ENCODE data around the gene C3orf38. TPM values are rescaled to one million over a fixed set of nuclear protein-coding genes. Genes with fewer than 3 reads are reported as not detected.

The C3orf38 gene
- total and polyA plus RNA-seq, 9 of the 15 experiments (the other 6 are each of a cell fraction or from before 2014, with no cell fraction given) = 8.7 to 22.1 (median 16.2) TPM

- intact Hi-C loops (cut with micrococcal nuclease) (no loop called here), in situ Hi-C loops (cut with MboI) (no loop called here)
- H3K4me1 ChIP-seq (replicated peaks in 1 of 2; ENCODE audit: control insufficient read depth in 2 of 2, insufficient read depth in 2 of 2, low read length in 2 of 2) = peaks cover 5 to 8% of the 10 kb centered on the region in 2 experiments; a peak in 2 of 5 replicates
- peak overlapping the region; percentile 91 to 96 for H3K9ac ChIP-seq (ENCODE audit: insufficient read depth in 1 of 2, low read depth in 2 of 2, low read length in 2 of 2)
- H3K4me3 ChIP-seq = peak overlapping the region; percentile 93
- peaks cover 20% of the 10 kb centered on the region for H3K36me3 ChIP-seq (ENCODE audit: control insufficient read depth, insufficient read depth, low read length)
- CTCF ChIA-PET (ENCODE audit: low intra/inter-chr PET ratio) = no interaction called here
- H3K79me2 ChIP-seq (ENCODE audit: control insufficient read depth, insufficient read depth, low read length) = peaks cover 78% of the 10 kb centered on the region
- DNase-seq (ENCODE audit: extremely low read depth in 1 of 4, low spot score in 3 of 4) (peak in 1 of 4 experiments; percentile 7), FAIRE-seq (peak; percentile 72), ATAC-seq (no peak)
- peak overlapping the region; percentile 99 for H3K27ac ChIP-seq (ENCODE audit: extremely low read depth, low read depth, low read length)
- TF ChIP-seq SIN3A (IDR thresholded peaks at IDR 0.05; ENCODE audit: borderline replicate concordance in 2 of 2, control insufficient read depth in 1 of 2, low read depth in 2 of 2, low read length in 2 of 2) (peak in 1 of 2 experiments; percentile 35; a peak in 1 of 4 replicates), EGR1 (conservative IDR thresholded peaks at IDR 0.05) (0 out of 2 replicates have a peak, but pooled peaks have one; percentile 13), ELF1 (tag; IDR thresholded peaks at IDR 0.05) (no peak)
- H3K9me1 ChIP-seq (ENCODE audit: control insufficient read depth, insufficient read depth, low read length) = no peaks in the 10 kb centered on the region
- H3K27me3 ChIP-seq (ENCODE audit: control insufficient read depth in 2 of 2, insufficient read depth in 2 of 2, low read length in 2 of 2) = no peaks in the 10 kb centered on the region
- peak overlapping the region; percentile 98 for H2AFZ ChIP-seq (ENCODE audit: low read depth, low read length)
- no peaks in the 10 kb centered on the region for H3K9me3 ChIP-seq (replicated peaks; ENCODE audit: control insufficient read depth, insufficient read depth, low read depth, low read length)
- H3K4me2 ChIP-seq (ENCODE audit: insufficient read depth, low read length) = peak overlapping the region; percentile 90; the same call in 1 of the 2 replicates
- no peaks in the 10 kb centered on the region for H4K20me1 ChIP-seq (replicated peaks; ENCODE audit: control insufficient read depth, insufficient read depth, low read length)
- WGBS (ENCODE audit: insufficient coverage, low coverage, missing lambda C conversion rate) = 0% methylated on average over 8 of the region's 8 CpGs
- BruUV-seq (replicated peaks) = TSS peak; percentile 54
- POLR2A ChIA-PET = interaction anchor here (0.7 to 1.7 kb wide), 2 partner anchors 89 to 352 kb away, joined by 3 to 4 read pairs; no protein-coding TSS in a partner anchor
Observed at GRCh38 chr3:88150371-88150770, 612 bp downstream of the C3orf38 start.

- in situ Hi-C loops (cut with MboI) (no loop called here), intact Hi-C loops (cut with micrococcal nuclease) (no loop called here)
- peaks cover 23% of the 10 kb centered on the region for H3K36me3 ChIP-seq (ENCODE audit: control insufficient read depth, insufficient read depth, low read length)
- peak overlapping the region; percentile 90; the same call in 1 of the 2 replicates for H3K4me2 ChIP-seq (ENCODE audit: insufficient read depth, low read length)
- FAIRE-seq (peak; percentile 6), DNase-seq (ENCODE audit: extremely low read depth in 1 of 4, low spot score in 3 of 4) (no peak), ATAC-seq (no peak)
- no peak overlapping the region for H2AFZ ChIP-seq (ENCODE audit: low read depth, low read length)
- no TSS peak for BruUV-seq (replicated peaks)
- peak overlapping the region in 1 of 2 experiments; percentile 91; a peak in 3 of 4 replicates for H3K9ac ChIP-seq (ENCODE audit: insufficient read depth in 1 of 2, low read depth in 2 of 2, low read length in 2 of 2)
- peaks cover 81% of the 10 kb centered on the region for H3K79me2 ChIP-seq (ENCODE audit: control insufficient read depth, insufficient read depth, low read length)
- no peaks in the 10 kb centered on the region for H4K20me1 ChIP-seq (replicated peaks; ENCODE audit: control insufficient read depth, insufficient read depth, low read length)
- CTCF ChIA-PET (ENCODE audit: low intra/inter-chr PET ratio) = no interaction called here
- H3K9me3 ChIP-seq (replicated peaks; ENCODE audit: control insufficient read depth, insufficient read depth, low read depth, low read length) = no peaks in the 10 kb centered on the region
- H3K4me1 ChIP-seq (replicated peaks in 1 of 2; ENCODE audit: control insufficient read depth in 2 of 2, insufficient read depth in 2 of 2, low read length in 2 of 2) = peaks cover 5 to 8% of the 10 kb centered on the region in 2 experiments; a peak in 2 of 5 replicates
- peak overlapping the region; percentile 99; the same call in 2 of the 3 replicates for H3K27ac ChIP-seq (ENCODE audit: extremely low read depth, low read depth, low read length)
- TF ChIP-seq, protein P1, sequence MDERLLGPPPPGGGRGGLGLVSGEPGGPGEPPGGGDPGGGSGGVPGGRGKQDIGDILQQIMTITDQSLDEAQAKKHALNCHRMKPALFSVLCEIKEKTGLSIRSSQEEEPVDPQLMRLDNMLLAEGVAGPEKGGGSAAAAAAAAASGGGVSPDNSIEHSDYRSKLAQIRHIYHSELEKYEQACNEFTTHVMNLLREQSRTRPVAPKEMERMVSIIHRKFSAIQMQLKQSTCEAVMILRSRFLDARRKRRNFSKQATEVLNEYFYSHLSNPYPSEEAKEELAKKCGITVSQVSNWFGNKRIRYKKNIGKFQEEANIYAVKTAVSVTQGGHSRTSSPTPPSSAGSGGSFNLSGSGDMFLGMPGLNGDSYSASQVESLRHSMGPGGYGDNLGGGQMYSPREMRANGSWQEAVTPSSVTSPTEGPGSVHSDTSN (CRISPR knock-in tag; IDR thresholded peaks at IDR 0.05; ENCODE audit: low read depth) = no peak
- TF ChIP-seq, protein P1 (tag; conservative IDR thresholded peaks at IDR 0.05; ENCODE audit: low read depth) = peak; percentile 59; the same call in 1 of the 2 replicates
- TF ChIP-seq SPI1 (IDR thresholded peaks at IDR 0.05; ENCODE audit: borderline replicate concordance, low read depth, low read length) (peak; percentile 49), KAT2B (IDR thresholded peaks at IDR 0.05; ENCODE audit: low read depth, low read length) (no peak)
- under 1% methylated on average over 6 of the region's 6 CpGs for WGBS (ENCODE audit: insufficient coverage, low coverage, missing lambda C conversion rate)
- POLR2A ChIA-PET = interaction anchor here (0.7 to 1.7 kb wide), 2 partner anchors 89 to 353 kb away, joined by 3 to 4 read pairs; no protein-coding TSS in a partner anchor
- peak overlapping the region; percentile 93 for H3K4me3 ChIP-seq
- no peaks in the 10 kb centered on the region for H3K27me3 ChIP-seq (ENCODE audit: control insufficient read depth in 2 of 2, insufficient read depth in 2 of 2, low read length in 2 of 2)
- no peaks in the 10 kb centered on the region for H3K9me1 ChIP-seq (ENCODE audit: control insufficient read depth, insufficient read depth, low read length)
Observed at GRCh38 chr3:88150806-88151205, 1.0 kb downstream of the C3orf38 start.
